PC-9 (cell line): ENCODE results near the gene KRT35. TPM values are rescaled to one million over a fixed set of nuclear protein-coding genes. Genes with fewer than 3 reads are reported as not detected.

Experiments used
- BruUV-seq: library from RNA; stranded (reverse); fragments of 400-500 nt; replicated peaks from 2 replicates; lab custom pipeline; 2021; lab: Mats Ljungman, UMichigan
- CTCF ChIA-PET: fragments of 300-600 bp; sonication (Branson Sonifier 250); formaldehyde crosslinking; loops from one replicate; lab custom pipeline; 2022; ENCODE audit warnings: antibody characterized with exemption; lab: Charles Lee
- POLR2A ChIA-PET: fragments of 300-600 bp; sonication (Branson Sonifier 250); formaldehyde crosslinking; loops from one replicate; lab custom pipeline; 2022; ENCODE audit warnings: antibody characterized with exemption; ENCODE audit not compliant: unreplicated experiment; lab: Charles Lee
- DNase-seq, 2 experiments: peaks; one replicate each; pipeline versions ENCODE4 v3.0.0 to v3.0.0-alpha.2; 2015 to 2022; ENCODE audit warnings: mixed read lengths in 1 of 2
- H2AFZ ChIP-seq: fragments of 200-600 bp; sonication (generic); 2 replicates; pipeline ENCODE4 v1.8.1; 2017; ENCODE audit warnings: antibody characterized with exemption
- H3F3A ChIP-seq: fragments of 200-600 bp; sonication (generic); 2 replicates; pipeline ENCODE4 v1.8.1; 2017; ENCODE audit warnings: antibody characterized with exemption, mild to moderate bottlenecking, low read depth; ENCODE audit not compliant: insufficient read depth
- H3K27ac ChIP-seq: fragments of 200-600 bp; sonication (generic); 2 replicates; pipeline ENCODE4 v1.6.1; 2016; ENCODE audit warnings: mixed run types
- H3K27me3 ChIP-seq: fragments of 200-600 bp; sonication (generic); 2 replicates; pipeline ENCODE4 v1.6.1; 2016; ENCODE audit warnings: low read depth, mixed run types; ENCODE audit not compliant: insufficient read depth
- H3K36me3 ChIP-seq: fragments of 200-600 bp; sonication (generic); 2 replicates; pipeline ENCODE4 v1.6.1; 2016; ENCODE audit warnings: low read depth, mixed run types
- H3K4me1 ChIP-seq: fragments of 200-600 bp; sonication (generic); replicated peaks from 2 replicates; pipeline ENCODE4 v1.6.1; 2016; ENCODE audit warnings: mixed run types; ENCODE audit not compliant: insufficient read depth
- H3K4me2 ChIP-seq: fragments of 200-600 bp; sonication (generic); 2 replicates; pipeline ENCODE4 v1.6.1; 2017; ENCODE audit warnings: mixed run types
- H3K4me3 ChIP-seq: fragments of 200-600 bp; sonication (generic); 2 replicates; pipeline ENCODE4 v1.6.1; 2016; ENCODE audit warnings: mixed run types
- H3K79me2 ChIP-seq: fragments of 200-600 bp; sonication (generic); 2 replicates; pipeline ENCODE4 v1.6.1; 2017; ENCODE audit warnings: low read depth, mixed run types
- H3K9me2 ChIP-seq: fragments of 200-600 bp; sonication (generic); 2 replicates; pipeline ENCODE4 v1.8.1; 2017; ENCODE audit warnings: mild to moderate bottlenecking; ENCODE audit not compliant: insufficient read depth
- H3K9me3 ChIP-seq: fragments of 200-600 bp; sonication (generic); 2 replicates; pipeline ENCODE4 v1.8.1; 2016; ENCODE audit warnings: low read depth; ENCODE audit not compliant: insufficient read depth
- H4K20me1 ChIP-seq: fragments of 200-600 bp; sonication (generic); 2 replicates; pipeline ENCODE4 v1.8.1; 2017; ENCODE audit not compliant: insufficient read depth
- CTCF ChIP-seq: fragments of 200-600 bp; sonication (generic); conservative IDR thresholded peaks from 2 replicates; pipeline ENCODE4 v1.6.1; 2017; ENCODE audit warnings: mixed run types, antibody characterized with exemption, mild to moderate bottlenecking, moderate library complexity
- EZH2 ChIP-seq: fragments of 200-600 bp; sonication (generic); IDR thresholded peaks from 2 replicates; pipeline ENCODE4 v1.8.0; 2017; ENCODE audit warnings: antibody characterized with exemption, low read depth
- intact Hi-C: fragments of 100-400 bp; cut with micrococcal nuclease; formaldehyde crosslinking; loops from one replicate; pipeline ENCODE4 v1.10.0; 2022; ENCODE audit not compliant: unreplicated experiment
- total RNA-seq: library from RNA; stranded (reverse); gene quantifications from 2 replicates; pipeline ENCODE4 v1.2.3, GENCODE V29; 2021

Gene KRT35
- total RNA-seq, 1 experiment from 2014 or later: not detected

GRCh38 chr17:41478237-41478636 lies 2.7 kb downstream of the KRT35 start:
- CTCF ChIA-PET: no interaction called here
- no peak for TF ChIP-seq EZH2
- TF ChIP-seq CTCF: no peak
- no peak overlapping the region for H3K4me2 ChIP-seq
- BruUV-seq: no TSS peak
- H4K20me1 ChIP-seq: no peaks in the 10 kb centered on the region
- intact Hi-C loops: no loop called here
- no peaks in the 10 kb centered on the region for H3K27me3 ChIP-seq
- no peaks in the 10 kb centered on the region for H3K9me3 ChIP-seq
- H2AFZ ChIP-seq: no peak overlapping the region
- H3K4me1 ChIP-seq: no peaks in the 10 kb centered on the region
- POLR2A ChIA-PET: no interaction called here
- no peak for DNase-seq
- H3K79me2 ChIP-seq: no peaks in the 10 kb centered on the region
- no peaks in the 10 kb centered on the region for H3F3A ChIP-seq
- H3K4me3 ChIP-seq: no peak overlapping the region
- H3K27ac ChIP-seq: no peak overlapping the region
- H3K9me2 ChIP-seq: no peaks in the 10 kb centered on the region
- H3K36me3 ChIP-seq: no peaks in the 10 kb centered on the region

- Histone ChIP-seq H2AFZ (no peak overlapping the region), H3K27ac (no peak overlapping the region), H3F3A (no peaks in the 10 kb centered on the region), H3K9me2 (no peaks in the 10 kb centered on the region), H3K27me3 (no peaks in the 10 kb centered on the region), H3K36me3 (no peaks in the 10 kb centered on the region), H3K4me2 (no peak overlapping the region), H4K20me1 (no peaks in the 10 kb centered on the region), H3K79me2 (no peaks in the 10 kb centered on the region), H3K9me3 (no peaks in the 10 kb centered on the region; the same call in 1 of the 2 replicates), H3K4me3 (no peak overlapping the region), H3K4me1 (no peaks in the 10 kb centered on the region)
- TF ChIP-seq CTCF (no peak), EZH2 (no peak)
- POLR2A ChIA-PET: no interaction called here
- no TSS peak for BruUV-seq
- no peak for DNase-seq
- intact Hi-C loops: no loop called here
- CTCF ChIA-PET: no interaction called here
Measured at GRCh38 chr17:41476866-41477815, 3.8 kb downstream of the KRT35 start.

- BruUV-seq: no TSS peak
- no peak for TF ChIP-seq EZH2
- no peak for TF ChIP-seq CTCF
- Histone ChIP-seq H3K27me3 (no peaks in the 10 kb centered on the region), H3K79me2 (no peaks in the 10 kb centered on the region), H3K4me3 (no peak overlapping the region), H3K36me3 (no peaks in the 10 kb centered on the region), H3F3A (no peaks in the 10 kb centered on the region), H4K20me1 (no peaks in the 10 kb centered on the region), H2AFZ (no peak overlapping the region), H3K4me1 (no peaks in the 10 kb centered on the region), H3K9me3 (no peaks in the 10 kb centered on the region; the same call in 1 of the 2 replicates), H3K9me2 (no peaks in the 10 kb centered on the region), H3K27ac (no peak overlapping the region), H3K4me2 (no peak overlapping the region)
- CTCF ChIA-PET: no interaction called here
- intact Hi-C loops: no loop called here
- no peak for DNase-seq
- POLR2A ChIA-PET: no interaction called here
Measured at GRCh38 chr17:41475421-41475820, 5.5 kb downstream of the KRT35 start.
